ENCODE data around the gene ZFP57. TPM values are rescaled to one million over a fixed set of nuclear protein-coding genes. Genes with fewer than 3 reads are reported as not detected.

ZFP57 gene
- total RNA-seq (2016; rRNA removed; fragmentation: Illumina TruSeq; extraction: Trizol) (not detected in 2 replicates), polyA plus RNA-seq (2011; rRNA removed) (not detected in 2 replicates), polyA minus RNA-seq (2011; rRNA and poly(A)+ RNA removed; ENCODE audit: low replicate concordance) (not detected in 2 replicates), Bru-seq, nascent RNA (not detected), BruChase-seq, experiment 1, labeled RNA remaining after a 6-hour chase (percentile 10 among the genes with signal in this experiment), BruChase-seq, experiment 2, labeled RNA remaining after a 2-hour chase (not detected)
- not detected in 2 replicates for total RNA-seq (2016; cell fraction: cytosol; rRNA removed; fragmentation: Illumina TruSeq; extraction: Trizol; ENCODE audit: low read depth)
- not detected in 2 replicates for total RNA-seq (2016; cell fraction: insoluble cytoplasmic fraction; rRNA removed; fragmentation: Illumina TruSeq; extraction: Trizol)
- not detected in 2 replicates for total RNA-seq (2016; cell fraction: membrane; rRNA removed; fragmentation: Illumina TruSeq; extraction: Trizol)
- not detected in 2 replicates for total RNA-seq (2016; cell fraction: nucleus; rRNA removed; fragmentation: Illumina TruSeq; extraction: Trizol)
- polyA plus RNA-seq (2011; cell fraction: cytosol; rRNA removed): not detected in 2 replicates
- not detected in 2 replicates for polyA plus RNA-seq (2011; cell fraction: nucleus; rRNA removed)
- polyA plus RNA-seq (2012): not detected in 2 replicates
- polyA plus RNA-seq (2016; cell fraction: cytosol; fragmentation: Illumina TruSeq; extraction: Trizol; ENCODE audit: low read depth): not detected in 2 replicates
- polyA plus RNA-seq (2016; cell fraction: insoluble cytoplasmic fraction; fragmentation: Illumina TruSeq; extraction: Trizol; ENCODE audit: low read depth): not detected in 2 replicates
- not detected in 2 replicates for polyA plus RNA-seq (2016; cell fraction: membrane; fragmentation: Illumina TruSeq; extraction: Trizol; ENCODE audit: low read depth)
- polyA plus RNA-seq (2016; cell fraction: nucleus; fragmentation: Illumina TruSeq; extraction: Trizol; ENCODE audit: insufficient read depth, low read depth): not detected in 2 replicates
- not detected in 2 replicates for polyA minus RNA-seq (2011; cell fraction: cytosol; rRNA and poly(A)+ RNA removed)
- not detected in 2 replicates for polyA minus RNA-seq (2011; cell fraction: nucleus; rRNA and poly(A)+ RNA removed)
- long read RNA-seq, experiment 1: 0 reads
- long read RNA-seq, experiment 2: 0 reads

DNA sequence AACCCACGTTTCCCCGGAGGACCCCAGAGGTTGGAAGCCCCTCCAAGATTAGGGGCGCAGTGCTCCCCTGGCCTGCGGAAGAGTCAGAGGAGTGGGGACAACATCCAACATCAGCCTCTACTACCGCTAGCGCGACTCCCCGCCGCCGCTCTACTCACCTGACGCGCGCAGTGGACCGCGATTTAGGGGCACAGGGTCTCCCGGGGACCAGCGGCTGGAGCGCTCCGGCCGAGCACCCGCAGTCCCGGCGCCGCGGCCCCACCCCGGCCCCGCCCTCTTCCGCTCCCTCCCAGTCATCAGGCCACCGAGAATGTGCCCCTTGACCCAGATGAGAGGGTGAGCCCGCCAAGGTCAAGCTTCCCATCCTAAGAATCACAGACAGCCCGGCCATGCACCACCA, at the start of gene ZFP57:
Gene ZFP57 (minus strand): TSS at position 249 of the 400 bp plus-strand sequence. CDS start 4,149 bp downstream, outside the sequence.
- 75% methylated on average over 31 of the region's 31 CpGs for WGBS (ENCODE audit: low lambda C conversion rate)
- Histone ChIP-seq H3K4me2 (ENCODE audit: low read depth, low read length) (no peak within 1 kb of the TSS), H3K4me1 (ENCODE audit: insufficient read depth, low read length) (no peaks in the 10 kb centered on the region), H3K4me3 (replicated peaks in 1 of 3; ENCODE audit: insufficient read depth in 1 of 3, low read depth in 2 of 3, low read length in 3 of 3) (no peak within 1 kb of the TSS), H3K9me3 (ENCODE audit: low read length) (no peaks in the 10 kb centered on the region), H2AFZ (ENCODE audit: low read length) (no peak within 1 kb of the TSS), H3K9ac (ENCODE audit: insufficient read depth, low read depth, low read length) (no peak within 1 kb of the TSS), H3K36me3 (replicated peaks in 1 of 2; ENCODE audit: control insufficient read depth in 1 of 2, insufficient read depth in 2 of 2, low read length in 2 of 2) (no peaks in the 10 kb centered on the region), H4K20me1 (ENCODE audit: insufficient read depth, low read length) (no peaks in the 10 kb centered on the region), H3K79me2 (ENCODE audit: insufficient read depth, low read length) (no peaks in the 10 kb centered on the region), H3K27ac (ENCODE audit: extremely low read length, insufficient read depth, low read length) (no peak within 1 kb of the TSS), H3K27me3 (ENCODE audit: control insufficient read depth in 1 of 2, insufficient read depth in 2 of 2, low read length in 2 of 2) (no peaks in the 10 kb centered on the region; a peak in 1 of 5 replicates)
- in situ Hi-C loops (cut with HindIII; ENCODE audit: extremely low pct_ligation_motif_present, low pct_unique_long_range_greater_than_20kb): no loop called here
- POLR2A ChIA-PET: no interaction called here
- DNase-seq (ENCODE audit: low spot score) (no peak), FAIRE-seq (no peak), ATAC-seq (no peak)
- BruUV-seq (replicated peaks): no TSS peak
- TF ChIP-seq ZNF552 (CRISPR knock-in tag; IDR thresholded peaks at IDR 0.05; ENCODE audit: borderline replicate concordance) (no peak), ZMYM4 (CRISPR knock-in tag; IDR thresholded peaks at IDR 0.05) (no peak), TCF12 (IDR thresholded peaks at IDR 0.05) (no peak), TCF12 (CRISPR knock-in tag; IDR thresholded peaks at IDR 0.05) (no peak), ETS1 (CRISPR knock-in tag; IDR thresholded peaks at IDR 0.05) (no peak), CHCHD3 (CRISPR knock-in tag; IDR thresholded peaks at IDR 0.05) (no peak), SYNCRIP (IDR thresholded peaks at IDR 0.05; ENCODE audit: insufficient read depth, low read depth, low read length) (no peak)
- CTCF ChIA-PET (ENCODE audit: low intra/inter-chr PET ratio, low total read pairs): no interaction called here
- intact Hi-C loops (cut with micrococcal nuclease; ENCODE audit: unreplicated experiment): no loop called here
